ENCODE measurements around the gene MERTK. TPM values are rescaled to one million over a fixed set of nuclear protein-coding genes. Genes with fewer than 3 reads are reported as not detected.
"Not testable (repeated sequence)": the region's sequence is repeated elsewhere in the genome, so short reads cannot be mapped to it uniquely, and the experiment has no call there.

The MERTK gene
- polyA plus RNA-seq (ENCODE audit: insufficient read length in 3 of 3) = 10 to 100 TPM; 21.2 to 24.5 (median 21.9) TPM

DNA sequence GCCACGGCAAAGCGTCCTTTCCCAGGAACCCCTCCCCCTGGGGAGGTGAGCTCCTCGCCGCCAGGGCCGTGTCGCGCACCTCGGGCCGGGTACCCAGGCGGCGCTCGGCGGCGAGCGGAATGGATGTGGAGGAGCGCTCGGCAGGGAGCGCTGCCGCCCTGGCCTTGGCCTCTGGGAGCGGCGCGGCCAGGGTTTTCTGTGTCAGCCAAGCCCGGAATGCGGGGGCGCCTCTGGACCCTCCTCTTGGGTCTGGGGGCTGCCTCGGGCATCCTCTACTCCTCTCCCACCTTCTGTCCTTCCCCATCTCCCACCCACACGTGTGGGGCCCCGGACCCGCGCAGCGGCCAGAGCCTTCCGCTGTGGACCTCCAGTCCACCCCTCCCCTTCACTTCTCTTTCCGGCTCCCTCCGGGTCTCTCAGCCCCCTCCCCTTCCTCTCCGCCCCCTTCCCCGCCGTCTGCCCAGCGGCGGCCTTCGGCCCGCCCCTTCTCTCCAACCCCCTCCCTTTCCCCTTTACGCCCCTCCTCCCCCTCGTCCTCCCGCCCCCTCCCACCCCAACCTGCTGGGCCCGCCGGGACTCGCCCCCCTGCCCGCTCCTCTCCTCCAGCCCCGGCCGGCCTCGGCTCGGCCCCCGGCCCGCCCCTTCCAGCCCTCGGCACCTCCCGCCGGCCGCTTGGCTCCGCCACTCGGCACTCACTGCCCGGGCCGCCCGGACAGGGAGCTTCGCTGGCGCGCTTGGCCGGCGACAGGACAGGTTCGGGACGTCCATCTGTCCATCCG, at the start of gene MERTK:
Gene MERTK, plus strand, starts transcription at position 684 of the 779 bp plus-strand sequence. CDS start 129 bp downstream, outside the sequence.
- peak in 2 of 3 donors; percentile 86 to 88 for DNase-seq (ENCODE audit: low read depth in 3 of 3, low spot score in 2 of 3)

DNA sequence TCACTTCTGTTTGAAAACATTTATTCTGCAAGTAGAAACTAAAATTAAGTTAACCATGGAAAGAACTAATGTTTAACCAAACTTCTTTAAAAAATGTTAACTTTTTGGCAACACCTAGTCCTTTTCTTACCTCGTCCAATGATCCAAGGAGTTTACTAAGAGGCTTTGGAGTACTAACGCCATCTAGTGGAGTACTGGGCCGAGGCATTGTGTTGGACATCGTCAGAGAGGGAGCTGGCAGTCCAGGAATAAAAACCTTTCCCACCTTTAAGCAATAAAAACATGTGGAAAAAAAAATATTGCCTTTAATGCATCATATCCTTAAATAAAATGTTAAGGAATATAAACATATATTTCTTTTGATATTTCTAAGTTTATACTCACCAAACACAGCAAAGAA, 47.8 kb upstream of the MERTK start:
- not testable (repeated sequence) for DNase-seq (ENCODE audit: low read depth in 3 of 3, low spot score in 2 of 3)

DNA sequence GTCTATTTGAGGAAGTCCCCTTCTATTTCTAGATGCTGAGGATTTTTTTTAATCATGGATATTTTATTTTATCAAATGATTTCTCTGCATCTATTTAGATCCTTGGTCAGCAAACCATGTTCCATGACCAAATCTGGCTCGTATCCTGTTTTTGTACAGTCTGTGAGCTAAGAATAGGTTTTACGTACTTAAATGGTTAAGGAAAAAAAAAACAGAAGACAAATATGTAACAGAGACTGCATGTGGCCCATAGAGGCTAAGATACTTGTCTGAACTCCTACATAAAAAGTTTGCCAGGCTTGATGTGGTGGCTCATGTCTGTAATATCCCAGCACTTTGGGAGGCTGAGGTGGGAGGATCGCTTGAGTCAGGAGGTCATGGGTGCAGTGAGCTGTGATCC, 45.9 kb upstream of the MERTK start:
- not testable (repeated sequence) for DNase-seq (ENCODE audit: low read depth in 3 of 3, low spot score in 2 of 3)

DNA sequence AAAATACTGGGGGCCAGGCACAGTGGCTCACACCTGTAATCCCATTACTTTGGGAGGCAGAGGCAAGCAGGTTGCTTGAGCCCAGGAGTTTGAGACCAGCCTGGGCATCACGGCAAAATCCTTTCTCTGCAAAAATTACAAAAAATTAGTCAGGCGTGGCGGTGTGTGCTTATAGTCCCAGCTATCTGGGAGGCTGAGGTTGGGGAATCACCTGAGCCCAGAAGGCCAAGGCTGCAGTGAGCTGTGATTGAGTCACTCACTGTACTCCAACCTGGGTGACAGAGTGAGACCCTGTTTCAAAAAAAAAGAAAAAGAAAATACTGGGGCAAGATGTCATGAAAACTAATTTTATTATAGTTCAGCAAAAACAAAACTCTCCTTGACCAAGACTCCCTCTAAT, 38.4 kb upstream of the MERTK start:
- not testable (repeated sequence) for DNase-seq (ENCODE audit: low read depth in 3 of 3, low spot score in 2 of 3)

DNA sequence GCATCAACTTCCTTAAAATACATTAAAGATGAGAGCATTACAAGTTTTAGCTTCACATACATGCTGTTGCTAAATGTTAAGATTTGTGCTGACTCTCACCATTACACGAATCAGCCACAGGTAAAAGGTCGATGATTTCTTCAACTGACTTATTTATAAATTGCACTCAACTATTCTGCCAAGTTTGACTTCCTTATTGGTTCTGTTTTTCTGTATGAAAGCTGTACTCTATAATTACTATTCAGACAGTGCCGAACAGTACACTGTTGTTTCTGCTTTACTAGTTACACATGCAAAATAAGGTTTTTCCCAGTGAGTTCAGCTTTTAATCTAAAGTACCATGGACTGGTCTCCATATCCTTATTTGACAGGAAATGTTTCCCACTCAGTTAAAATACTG, 33.3 kb upstream of the MERTK start:
- DNase-seq (ENCODE audit: low read depth in 3 of 3, low spot score in 2 of 3) = not testable (repeated sequence)

DNA sequence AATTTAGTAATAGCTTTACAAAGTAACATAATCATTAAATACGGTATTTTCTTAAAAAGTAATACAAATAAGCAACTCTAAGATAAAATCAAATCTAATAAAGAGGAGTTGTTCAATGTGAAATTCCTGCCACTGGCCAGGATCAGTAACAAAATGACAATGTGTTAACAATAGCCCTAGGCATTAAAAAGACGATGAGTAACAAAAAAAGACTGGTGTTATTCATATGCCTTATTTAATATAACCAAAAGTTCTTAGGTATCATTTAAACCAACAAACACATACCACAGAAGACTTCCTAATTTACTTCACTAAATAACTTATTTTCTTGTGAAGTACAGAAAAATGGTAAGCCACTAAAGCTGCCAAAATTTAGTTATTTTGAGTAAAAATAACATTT, 25.6 kb upstream of the MERTK start:
- DNase-seq (ENCODE audit: low read depth in 3 of 3, low spot score in 2 of 3) = not testable (repeated sequence)

DNA sequence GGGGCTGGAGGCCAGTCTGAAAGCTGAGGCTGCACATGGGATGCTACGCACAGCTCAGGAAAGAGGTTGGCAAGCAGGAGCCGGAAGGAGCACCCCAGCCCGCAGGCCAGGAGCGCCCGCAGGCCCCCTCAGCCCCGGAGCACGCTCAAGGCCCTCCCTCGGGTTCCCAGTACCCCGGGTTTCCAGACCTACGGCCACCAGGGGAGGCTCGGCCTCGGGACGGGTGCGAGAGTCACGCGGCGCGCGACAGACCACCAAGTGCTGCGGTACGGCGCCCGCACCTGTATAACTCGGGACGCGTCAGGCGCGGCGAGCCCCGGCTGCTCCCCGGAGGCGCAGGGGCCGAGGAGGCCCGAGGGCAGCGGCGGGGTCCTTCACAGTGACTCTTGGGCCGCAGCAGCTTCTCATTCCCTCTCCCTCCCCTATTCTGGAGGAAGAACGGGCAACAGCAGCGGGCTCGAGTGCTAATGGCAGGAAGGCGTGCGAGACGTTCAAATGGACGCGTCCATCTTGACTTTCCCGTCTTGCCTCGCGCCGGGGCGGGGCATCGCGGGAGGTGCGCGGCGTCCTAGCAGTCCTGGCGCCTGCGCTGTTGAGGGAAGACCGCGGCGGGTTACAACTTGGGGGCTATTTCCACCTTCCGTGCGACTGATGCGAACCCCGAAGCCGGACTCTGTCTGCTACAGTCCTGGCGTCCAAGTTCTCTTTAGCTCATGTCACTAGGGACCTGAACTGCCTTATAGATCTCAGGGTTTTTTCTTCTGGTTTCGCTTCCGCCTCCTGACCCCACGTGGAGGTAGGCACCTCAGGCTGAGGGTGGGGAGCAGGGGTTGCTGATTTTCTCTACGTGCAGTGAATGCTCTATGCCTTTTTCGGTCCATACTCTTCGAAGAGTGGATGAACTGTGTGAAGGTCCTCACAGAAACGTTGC, 14.5 kb upstream of the MERTK start, which contains the start of gene ANAPC1:
Gene ANAPC1, minus strand, starts transcription at position 533 of the 931 bp plus-strand sequence. CDS start 3,368 bp downstream, outside the sequence.
- DNase-seq (ENCODE audit: low read depth in 3 of 3, low spot score in 2 of 3) = no peak

DNA sequence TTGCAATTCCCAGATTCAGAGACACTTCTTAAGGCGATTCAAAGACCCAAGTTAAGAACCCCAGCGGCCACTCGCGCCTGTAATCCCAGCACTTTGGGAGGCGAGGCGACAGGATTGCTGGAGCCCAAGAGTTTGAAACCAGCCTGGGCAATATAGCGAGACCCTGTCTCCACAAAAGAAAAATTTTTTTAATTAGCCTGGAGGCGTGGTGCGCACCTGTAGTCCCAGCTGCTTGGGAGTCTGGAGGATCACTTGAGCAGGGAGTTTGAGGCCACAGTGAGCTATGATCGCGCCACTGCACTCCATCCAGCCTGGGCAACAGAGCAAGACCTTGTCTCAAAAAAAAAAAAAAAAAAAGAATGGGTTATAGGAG, 13.8 kb upstream of the MERTK start:
- DNase-seq (ENCODE audit: low read depth in 3 of 3, low spot score in 2 of 3) = no peak

DNA sequence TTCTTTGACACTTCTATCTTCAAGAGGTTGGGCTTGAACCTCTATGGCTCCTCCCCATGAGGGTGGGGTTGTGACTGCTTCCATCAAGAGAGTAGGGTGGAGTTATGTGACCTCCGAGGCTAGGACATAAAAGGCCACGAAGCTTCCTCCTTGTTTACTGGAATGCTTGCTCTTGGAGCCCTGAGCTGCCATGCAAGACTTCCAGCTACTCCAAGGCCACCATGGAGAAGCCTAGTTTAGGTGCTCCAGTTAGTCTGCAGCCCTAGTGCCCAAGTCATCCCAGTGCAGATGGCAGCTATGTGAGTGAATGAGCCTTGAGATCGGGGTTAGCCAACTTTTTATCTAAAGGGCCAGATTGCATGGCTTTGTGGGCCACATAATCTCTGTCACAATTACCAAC, 2.4 kb upstream of the MERTK start:
- no peak for DNase-seq (ENCODE audit: low read depth in 3 of 3, low spot score in 2 of 3)

DNA sequence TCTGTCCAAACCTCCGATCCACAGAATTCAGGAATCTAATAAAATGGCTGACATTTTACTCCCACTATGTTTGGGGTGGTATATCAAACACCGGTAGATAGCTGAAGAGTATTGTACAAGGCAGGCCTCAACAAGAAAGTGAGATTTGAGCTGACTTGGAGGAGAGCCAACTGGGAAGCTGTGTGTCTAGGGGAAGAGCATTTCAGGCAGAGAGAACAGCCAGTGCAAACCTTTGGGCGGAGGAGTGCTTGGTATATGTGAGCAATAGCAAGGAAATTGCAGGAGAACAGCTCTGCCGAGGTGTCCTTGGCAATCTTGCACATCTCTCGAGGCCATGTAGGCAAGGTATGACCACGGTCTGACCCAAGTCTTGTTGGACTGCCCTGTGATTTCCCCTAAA, 1.8 kb upstream of the MERTK start:
- no peak for DNase-seq (ENCODE audit: low read depth in 3 of 3, low spot score in 2 of 3)

DNA sequence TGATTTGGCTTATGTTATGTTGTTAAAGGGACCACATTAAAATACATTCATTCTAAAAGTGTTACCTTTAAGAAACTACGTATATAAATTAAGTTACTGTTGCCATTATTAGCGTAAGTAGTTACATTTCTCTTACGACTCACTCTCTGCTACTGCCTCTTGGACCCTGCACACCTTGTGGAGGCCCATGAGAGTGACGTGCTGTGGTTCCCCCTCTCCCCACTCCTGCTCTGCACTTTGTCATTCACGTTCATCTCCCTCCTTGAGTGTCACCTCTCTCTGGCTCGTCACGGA, 830 bp upstream of the MERTK start:
- no peak for DNase-seq (ENCODE audit: low read depth in 3 of 3, low spot score in 2 of 3)

DNA sequence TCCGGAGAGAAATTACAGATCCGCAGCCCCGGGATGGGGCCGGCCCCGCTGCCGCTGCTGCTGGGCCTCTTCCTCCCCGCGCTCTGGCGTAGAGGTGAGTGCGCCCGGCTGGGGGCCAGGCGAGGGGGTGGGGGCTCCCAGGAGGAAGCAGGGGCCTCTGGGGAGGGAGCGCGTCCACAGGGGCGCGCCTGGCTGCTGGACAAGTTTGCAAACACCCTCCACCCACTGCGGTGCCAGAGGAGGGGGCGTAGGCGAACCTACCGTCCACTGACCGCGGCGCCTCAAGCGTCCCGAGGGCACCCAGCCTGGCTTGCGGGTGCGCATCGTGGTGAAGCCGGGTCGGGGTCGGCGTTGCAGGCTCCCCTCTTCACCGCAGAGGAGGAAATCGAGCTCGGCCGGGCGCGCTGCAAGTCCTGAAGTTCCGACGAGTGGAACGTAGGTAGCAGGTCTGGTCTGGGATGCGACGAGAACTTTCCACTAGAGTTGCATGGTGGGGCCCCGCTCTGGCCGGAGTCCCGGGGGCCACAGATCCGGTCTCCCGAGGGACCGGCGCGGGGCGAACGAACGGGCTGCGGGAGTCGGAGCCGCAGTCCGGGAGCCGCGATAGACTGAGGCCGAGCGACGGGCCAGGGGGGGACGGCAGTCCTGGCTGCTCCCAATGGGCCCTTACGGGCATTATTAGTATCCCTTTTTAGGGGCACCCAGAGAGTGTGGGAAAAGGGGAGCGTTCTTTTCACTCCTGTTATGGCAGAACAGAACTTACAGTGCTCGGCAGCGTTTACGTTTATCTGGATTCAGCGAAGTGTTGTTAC, 502 bp downstream of the MERTK start:
- DNase-seq (ENCODE audit: low read depth in 3 of 3, low spot score in 2 of 3) = no peak

DNA sequence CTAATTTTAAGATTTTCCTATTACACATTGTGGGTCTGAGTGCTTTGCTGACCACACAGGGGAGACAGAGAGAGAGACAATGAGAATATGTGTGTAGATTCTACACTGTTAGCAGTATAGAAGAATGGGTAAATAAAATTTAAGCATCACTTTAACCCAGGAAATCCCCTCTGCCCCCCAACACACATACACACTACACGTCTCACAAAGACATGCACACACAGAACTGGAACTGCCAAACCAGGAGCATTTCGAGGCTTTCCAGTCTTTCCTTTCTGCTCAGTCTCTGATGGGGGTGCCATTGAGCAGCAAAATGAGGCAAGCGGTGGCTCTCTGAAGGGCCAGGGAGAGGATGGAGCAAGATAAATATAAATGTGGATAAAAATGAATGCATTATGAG, 2.5 kb downstream of the MERTK start:
- DNase-seq (ENCODE audit: low read depth in 3 of 3, low spot score in 2 of 3) = no peak

DNA sequence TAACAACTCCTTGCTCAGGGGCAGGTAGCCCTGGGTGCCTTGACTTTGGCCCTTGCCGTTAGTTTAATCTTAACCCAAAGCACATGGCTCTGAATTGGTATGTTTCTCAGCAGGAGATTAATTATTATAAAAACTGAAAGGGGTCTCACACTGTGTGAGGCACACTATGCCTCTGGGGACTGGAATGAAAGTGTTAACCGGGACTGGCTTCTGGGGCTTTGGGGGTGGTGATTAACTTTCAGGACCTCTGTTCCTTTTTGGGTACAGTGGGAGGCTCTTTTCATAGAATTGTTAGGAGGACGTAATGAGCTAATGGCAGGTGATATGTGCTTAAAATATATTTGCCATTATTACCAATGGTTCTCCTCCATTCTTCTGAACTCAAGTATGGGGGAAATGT, 5.1 kb downstream of the MERTK start:
- no peak for DNase-seq (ENCODE audit: low read depth in 3 of 3, low spot score in 2 of 3)

DNA sequence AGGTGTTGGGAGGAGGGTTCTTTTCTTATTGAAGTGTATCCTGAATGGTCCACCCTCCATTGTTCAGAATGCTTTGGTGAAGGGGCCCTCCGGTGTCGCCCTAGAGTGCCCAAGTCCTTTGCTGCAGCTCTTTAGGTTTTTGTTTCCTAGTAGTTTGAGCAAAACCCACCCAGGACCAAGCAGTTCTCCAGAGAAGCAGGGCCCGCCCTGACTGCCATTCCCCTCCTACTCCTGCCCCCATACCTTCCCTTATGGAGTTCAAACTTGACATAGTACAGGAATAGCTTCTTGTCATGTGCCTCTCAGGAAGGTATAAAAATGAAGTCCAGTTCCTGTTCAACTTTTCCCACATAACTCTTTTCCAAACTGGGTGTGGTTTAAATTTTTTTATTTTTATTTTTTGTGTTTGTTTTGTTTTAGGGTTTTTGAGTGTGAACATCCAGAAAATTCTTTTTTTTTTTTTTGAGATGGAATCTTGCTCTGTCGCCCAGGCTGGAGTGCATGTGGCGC, 5.6 kb downstream of the MERTK start:
- no peak for DNase-seq (ENCODE audit: low read depth in 3 of 3, low spot score in 2 of 3)

DNA sequence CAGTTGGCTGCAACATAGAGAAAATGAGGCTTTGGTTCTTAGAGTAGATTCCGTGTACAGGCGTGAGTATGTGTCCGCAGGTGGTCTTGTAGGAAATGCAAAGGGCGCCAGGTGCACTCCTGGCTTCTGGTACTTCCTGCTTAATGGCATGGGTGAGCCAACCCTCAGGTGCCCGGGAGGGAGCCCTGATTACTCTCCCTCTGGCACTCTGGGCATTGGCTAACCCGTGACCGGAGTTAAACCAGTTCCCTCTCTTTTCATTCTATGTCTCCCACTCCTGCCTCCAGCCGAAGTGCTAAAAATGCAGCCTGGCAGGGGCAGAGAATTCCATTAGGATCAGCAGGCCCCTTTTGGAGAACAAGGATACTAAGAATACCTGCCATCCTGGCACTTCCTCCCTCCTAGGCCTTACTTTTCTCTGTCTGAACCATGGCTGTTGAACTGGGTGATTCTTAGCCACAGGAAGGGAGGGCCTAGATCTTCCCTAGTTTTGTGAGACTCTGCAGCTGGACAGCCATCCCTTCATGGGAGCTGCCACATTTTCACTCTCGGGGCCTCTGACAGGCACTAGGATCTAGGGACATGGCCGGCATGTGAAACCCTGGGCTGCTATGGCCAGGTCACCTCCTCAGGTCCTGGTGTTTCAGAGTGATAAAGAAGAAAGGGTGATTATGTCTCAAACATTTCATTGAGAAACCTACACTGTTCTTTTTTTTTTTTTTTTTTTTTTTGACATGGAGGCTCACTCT, 6.5 kb downstream of the MERTK start:
- no peak for DNase-seq (ENCODE audit: low read depth in 3 of 3, low spot score in 2 of 3)

DNA sequence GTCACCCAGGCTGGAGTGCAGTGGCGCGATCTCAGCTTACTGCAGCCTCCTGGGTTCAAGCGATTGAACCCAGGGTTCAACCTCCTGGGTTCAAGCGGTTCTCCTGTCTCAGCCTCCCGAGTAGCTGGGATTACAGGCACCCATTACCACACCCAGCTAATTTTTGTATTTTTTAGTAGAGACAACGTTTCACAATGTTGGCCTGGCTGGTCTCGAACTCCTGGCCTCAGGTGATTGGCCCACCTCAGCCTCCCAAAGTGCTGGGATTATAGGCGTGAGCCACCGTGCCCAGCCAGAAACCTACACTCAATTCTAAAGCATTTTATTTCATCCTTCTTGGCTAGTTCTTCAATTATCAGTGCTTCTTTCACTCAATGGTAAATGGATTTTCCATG, 7.1 kb downstream of the MERTK start:
- DNase-seq (ENCODE audit: low read depth in 3 of 3, low spot score in 2 of 3) = not testable (repeated sequence)

DNA sequence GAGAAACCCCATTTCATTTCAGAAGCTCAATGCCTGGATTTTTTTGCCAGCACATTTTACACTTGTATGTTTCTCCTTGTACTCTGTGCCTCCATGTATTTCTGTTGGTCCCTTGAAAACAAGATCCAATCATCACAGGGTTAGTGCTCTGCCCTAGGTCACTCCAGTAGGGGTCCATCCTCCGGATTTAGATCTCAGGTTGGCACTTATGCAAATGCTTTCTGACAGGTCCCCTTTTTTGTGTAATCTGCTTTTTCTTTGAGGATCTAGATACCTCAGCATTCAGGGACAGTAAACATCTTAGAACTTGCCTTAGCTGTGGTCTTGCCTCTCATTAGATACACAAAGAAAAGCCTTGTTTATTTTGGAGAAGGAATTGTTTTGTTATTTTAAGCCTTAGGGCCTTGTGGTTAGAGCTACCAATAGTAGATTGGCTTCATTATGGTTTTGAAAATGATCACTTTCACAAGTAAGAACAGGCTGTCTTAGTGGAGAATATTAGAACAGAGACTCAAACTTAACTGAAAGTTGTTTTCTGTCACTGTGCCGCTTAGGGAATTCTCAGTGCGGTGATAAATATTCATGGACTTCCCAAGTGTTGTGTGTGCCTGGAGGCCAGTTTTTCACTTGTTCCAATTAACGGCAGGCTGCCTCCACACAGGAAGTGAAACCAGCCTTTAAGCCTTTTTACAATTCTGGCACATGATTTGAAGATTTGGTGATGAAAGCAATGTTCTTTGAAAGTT, 7.8 kb downstream of the MERTK start:
- no peak for DNase-seq (ENCODE audit: low read depth in 3 of 3, low spot score in 2 of 3)

DNA sequence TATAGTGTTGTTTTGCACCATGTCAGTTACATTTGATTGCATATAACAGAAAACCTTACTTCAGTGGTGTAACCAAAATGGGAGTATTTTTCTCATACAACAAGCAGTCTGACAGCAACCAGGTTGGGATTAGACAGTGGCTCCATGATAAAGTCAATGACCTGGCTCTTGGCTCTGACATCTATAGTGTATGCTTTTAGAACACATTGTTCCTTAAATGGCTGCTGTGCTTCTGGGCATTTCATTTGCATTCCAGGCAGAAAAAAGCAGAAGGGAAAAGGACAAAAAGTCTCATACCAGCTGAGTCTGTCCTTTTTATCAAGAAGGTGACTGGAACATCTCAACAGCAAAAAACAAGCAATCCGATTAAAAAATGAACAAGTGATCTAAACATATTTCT, 10.2 kb downstream of the MERTK start:
- no peak for DNase-seq (ENCODE audit: low read depth in 3 of 3, low spot score in 2 of 3)
